ENCODE data around the gene SLC44A5.
"Not testable (repeated sequence)": the region's sequence is repeated elsewhere in the genome, so short reads cannot be mapped to it uniquely, and the experiment has no call there.

DNA sequence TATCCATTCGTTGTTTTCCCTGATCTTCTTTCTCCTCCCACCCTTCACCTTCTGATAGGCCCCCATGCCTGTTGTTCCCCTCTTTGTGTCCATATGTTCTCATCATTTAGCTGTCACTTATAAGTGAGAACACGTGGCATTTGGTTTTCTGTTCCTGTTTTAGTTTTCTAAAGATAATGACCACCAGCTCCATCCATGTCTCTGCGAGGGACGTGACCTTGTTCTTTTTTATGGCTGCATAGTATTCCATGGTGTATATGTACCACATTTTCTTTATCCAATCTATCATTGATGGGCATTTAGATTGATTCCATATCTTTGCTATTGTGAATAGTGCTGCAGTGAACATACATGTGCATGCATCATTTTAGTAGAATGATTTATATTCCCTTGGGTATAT lies 360.8 kb downstream of the SLC44A5 start:
- TF ChIP-seq, protein P1, sequence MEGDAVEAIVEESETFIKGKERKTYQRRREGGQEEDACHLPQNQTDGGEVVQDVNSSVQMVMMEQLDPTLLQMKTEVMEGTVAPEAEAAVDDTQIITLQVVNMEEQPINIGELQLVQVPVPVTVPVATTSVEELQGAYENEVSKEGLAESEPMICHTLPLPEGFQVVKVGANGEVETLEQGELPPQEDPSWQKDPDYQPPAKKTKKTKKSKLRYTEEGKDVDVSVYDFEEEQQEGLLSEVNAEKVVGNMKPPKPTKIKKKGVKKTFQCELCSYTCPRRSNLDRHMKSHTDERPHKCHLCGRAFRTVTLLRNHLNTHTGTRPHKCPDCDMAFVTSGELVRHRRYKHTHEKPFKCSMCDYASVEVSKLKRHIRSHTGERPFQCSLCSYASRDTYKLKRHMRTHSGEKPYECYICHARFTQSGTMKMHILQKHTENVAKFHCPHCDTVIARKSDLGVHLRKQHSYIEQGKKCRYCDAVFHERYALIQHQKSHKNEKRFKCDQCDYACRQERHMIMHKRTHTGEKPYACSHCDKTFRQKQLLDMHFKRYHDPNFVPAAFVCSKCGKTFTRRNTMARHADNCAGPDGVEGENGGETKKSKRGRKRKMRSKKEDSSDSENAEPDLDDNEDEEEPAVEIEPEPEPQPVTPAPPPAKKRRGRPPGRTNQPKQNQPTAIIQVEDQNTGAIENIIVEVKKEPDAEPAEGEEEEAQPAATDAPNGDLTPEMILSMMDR (conservative IDR thresholded peaks at IDR 0.05; ENCODE audit: low read depth in 2 of 2), result not testable (repeated sequence)
- TF ChIP-seq POLR2AphosphoS5 (IDR thresholded peaks at IDR 0.05; ENCODE audit: low read depth); CREB1 (CRISPR knock-in tag; IDR thresholded peaks at IDR 0.05; ENCODE audit: low read depth); NANOG (IDR thresholded peaks at IDR 0.05; ENCODE audit: borderline replicate concordance); EZH2phosphoT487 (IDR thresholded peaks at IDR 0.05; ENCODE audit: unreplicated experiment); JUNB (IDR thresholded peaks at IDR 0.05; ENCODE audit: unreplicated experiment); EZH2 (IDR thresholded peaks at IDR 0.05; ENCODE audit: low read depth, unreplicated experiment); ZNF331 (CRISPR knock-in tag; IDR thresholded peaks at IDR 0.05; ENCODE audit: low read depth); STAT1 (IDR thresholded peaks at IDR 0.05; ENCODE audit: unreplicated experiment); ZNF114 (CRISPR knock-in tag; IDR thresholded peaks at IDR 0.05): not testable (repeated sequence)
- TF ChIP-seq, protein P2, sequence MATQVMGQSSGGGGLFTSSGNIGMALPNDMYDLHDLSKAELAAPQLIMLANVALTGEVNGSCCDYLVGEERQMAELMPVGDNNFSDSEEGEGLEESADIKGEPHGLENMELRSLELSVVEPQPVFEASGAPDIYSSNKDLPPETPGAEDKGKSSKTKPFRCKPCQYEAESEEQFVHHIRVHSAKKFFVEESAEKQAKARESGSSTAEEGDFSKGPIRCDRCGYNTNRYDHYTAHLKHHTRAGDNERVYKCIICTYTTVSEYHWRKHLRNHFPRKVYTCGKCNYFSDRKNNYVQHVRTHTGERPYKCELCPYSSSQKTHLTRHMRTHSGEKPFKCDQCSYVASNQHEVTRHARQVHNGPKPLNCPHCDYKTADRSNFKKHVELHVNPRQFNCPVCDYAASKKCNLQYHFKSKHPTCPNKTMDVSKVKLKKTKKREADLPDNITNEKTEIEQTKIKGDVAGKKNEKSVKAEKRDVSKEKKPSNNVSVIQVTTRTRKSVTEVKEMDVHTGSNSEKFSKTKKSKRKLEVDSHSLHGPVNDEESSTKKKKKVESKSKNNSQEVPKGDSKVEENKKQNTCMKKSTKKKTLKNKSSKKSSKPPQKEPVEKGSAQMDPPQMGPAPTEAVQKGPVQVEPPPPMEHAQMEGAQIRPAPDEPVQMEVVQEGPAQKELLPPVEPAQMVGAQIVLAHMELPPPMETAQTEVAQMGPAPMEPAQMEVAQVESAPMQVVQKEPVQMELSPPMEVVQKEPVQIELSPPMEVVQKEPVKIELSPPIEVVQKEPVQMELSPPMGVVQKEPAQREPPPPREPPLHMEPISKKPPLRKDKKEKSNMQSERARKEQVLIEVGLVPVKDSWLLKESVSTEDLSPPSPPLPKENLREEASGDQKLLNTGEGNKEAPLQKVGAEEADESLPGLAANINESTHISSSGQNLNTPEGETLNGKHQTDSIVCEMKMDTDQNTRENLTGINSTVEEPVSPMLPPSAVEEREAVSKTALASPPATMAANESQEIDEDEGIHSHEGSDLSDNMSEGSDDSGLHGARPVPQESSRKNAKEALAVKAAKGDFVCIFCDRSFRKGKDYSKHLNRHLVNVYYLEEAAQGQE (IDR thresholded peaks at IDR 0.05; ENCODE audit: unreplicated experiment), result not testable (repeated sequence)
- TF ChIP-seq, protein P3, sequence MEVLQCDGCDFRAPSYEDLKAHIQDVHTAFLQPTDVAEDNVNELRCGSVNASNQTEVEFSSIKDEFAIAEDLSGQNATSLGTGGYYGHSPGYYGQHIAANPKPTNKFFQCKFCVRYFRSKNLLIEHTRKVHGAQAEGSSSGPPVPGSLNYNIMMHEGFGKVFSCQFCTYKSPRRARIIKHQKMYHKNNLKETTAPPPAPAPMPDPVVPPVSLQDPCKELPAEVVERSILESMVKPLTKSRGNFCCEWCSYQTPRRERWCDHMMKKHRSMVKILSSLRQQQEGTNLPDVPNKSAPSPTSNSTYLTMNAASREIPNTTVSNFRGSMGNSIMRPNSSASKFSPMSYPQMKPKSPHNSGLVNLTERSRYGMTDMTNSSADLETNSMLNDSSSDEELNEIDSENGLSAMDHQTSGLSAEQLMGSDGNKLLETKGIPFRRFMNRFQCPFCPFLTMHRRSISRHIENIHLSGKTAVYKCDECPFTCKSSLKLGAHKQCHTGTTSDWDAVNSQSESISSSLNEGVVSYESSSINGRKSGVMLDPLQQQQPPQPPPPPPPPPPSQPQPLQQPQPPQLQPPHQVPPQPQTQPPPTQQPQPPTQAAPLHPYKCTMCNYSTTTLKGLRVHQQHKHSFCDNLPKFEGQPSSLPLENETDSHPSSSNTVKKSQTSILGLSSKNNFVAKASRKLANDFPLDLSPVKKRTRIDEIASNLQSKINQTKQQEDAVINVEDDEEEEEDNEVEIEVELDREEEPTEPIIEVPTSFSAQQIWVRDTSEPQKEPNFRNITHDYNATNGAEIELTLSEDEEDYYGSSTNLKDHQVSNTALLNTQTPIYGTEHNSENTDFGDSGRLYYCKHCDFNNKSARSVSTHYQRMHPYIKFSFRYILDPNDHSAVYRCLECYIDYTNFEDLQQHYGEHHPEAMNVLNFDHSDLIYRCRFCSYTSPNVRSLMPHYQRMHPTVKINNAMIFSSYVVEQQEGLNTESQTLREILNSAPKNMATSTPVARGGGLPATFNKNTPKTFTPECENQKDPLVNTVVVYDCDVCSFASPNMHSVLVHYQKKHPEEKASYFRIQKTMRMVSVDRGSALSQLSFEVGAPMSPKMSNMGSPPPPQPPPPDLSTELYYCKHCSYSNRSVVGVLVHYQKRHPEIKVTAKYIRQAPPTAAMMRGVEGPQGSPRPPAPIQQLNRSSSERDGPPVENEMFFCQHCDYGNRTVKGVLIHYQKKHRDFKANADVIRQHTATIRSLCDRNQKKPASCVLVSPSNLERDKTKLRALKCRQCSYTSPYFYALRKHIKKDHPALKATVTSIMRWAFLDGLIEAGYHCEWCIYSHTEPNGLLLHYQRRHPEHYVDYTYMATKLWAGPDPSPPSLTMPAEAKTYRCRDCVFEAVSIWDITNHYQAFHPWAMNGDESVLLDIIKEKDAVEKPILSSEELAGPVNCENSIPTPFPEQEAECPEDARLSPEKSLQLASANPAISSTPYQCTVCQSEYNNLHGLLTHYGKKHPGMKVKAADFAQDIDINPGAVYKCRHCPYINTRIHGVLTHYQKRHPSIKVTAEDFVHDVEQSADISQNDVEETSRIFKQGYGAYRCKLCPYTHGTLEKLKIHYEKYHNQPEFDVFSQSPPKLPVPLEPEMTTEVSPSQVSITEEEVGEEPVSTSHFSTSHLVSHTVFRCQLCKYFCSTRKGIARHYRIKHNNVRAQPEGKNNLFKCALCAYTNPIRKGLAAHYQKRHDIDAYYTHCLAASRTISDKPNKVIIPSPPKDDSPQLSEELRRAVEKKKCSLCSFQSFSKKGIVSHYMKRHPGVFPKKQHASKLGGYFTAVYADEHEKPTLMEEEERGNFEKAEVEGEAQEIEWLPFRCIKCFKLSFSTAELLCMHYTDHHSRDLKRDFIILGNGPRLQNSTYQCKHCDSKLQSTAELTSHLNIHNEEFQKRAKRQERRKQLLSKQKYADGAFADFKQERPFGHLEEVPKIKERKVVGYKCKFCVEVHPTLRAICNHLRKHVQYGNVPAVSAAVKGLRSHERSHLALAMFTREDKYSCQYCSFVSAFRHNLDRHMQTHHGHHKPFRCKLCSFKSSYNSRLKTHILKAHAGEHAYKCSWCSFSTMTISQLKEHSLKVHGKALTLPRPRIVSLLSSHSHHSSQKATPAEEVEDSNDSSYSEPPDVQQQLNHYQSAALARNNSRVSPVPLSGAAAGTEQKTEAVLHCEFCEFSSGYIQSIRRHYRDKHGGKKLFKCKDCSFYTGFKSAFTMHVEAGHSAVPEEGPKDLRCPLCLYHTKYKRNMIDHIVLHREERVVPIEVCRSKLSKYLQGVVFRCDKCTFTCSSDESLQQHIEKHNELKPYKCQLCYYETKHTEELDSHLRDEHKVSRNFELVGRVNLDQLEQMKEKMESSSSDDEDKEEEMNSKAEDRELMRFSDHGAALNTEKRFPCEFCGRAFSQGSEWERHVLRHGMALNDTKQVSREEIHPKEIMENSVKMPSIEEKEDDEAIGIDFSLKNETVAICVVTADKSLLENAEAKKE (CRISPR knock-in tag; IDR thresholded peaks at IDR 0.05), result not testable (repeated sequence)
- TF ChIP-seq, protein P4, sequence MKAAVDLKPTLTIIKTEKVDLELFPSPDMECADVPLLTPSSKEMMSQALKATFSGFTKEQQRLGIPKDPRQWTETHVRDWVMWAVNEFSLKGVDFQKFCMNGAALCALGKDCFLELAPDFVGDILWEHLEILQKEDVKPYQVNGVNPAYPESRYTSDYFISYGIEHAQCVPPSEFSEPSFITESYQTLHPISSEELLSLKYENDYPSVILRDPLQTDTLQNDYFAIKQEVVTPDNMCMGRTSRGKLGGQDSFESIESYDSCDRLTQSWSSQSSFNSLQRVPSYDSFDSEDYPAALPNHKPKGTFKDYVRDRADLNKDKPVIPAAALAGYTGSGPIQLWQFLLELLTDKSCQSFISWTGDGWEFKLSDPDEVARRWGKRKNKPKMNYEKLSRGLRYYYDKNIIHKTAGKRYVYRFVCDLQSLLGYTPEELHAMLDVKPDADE (IDR thresholded peaks at IDR 0.05), result not testable (repeated sequence)
